MM.1S (cell line): ENCODE data around the gene PAPOLB.

Experiments
- CTCF ChIP-seq: fragments of 300-600 bp; sonication (generic); IDR thresholded peaks from 2 replicates; pipeline ENCODE4 v1.5.1; 2016; ENCODE audit warnings: antibody characterized with exemption, low read length, mixed read lengths
- EZH2 ChIP-seq: fragments of 300-600 bp; sonication (generic); optimal IDR thresholded peaks from 2 replicates; pipeline ENCODE3; 2017; ENCODE audit warnings: low read depth, mild to moderate bottlenecking, antibody characterized with exemption, low read length, mixed read lengths

- no peak for TF ChIP-seq CTCF
- TF ChIP-seq EZH2, result no peak
Measured at GRCh38 chr7:4814433-4814832, 47.4 kb downstream of the PAPOLB start.
